Embryonic facial prominence (tissue), 1 donor: ENCODE results near the gene LACRT.

Experiments used
- DNase-seq: peaks from one replicate; pipeline ENCODE4 v3.0.0-alpha.2; 2016; ENCODE audit errors: extremely low spot score

LACRT gene

DNA sequence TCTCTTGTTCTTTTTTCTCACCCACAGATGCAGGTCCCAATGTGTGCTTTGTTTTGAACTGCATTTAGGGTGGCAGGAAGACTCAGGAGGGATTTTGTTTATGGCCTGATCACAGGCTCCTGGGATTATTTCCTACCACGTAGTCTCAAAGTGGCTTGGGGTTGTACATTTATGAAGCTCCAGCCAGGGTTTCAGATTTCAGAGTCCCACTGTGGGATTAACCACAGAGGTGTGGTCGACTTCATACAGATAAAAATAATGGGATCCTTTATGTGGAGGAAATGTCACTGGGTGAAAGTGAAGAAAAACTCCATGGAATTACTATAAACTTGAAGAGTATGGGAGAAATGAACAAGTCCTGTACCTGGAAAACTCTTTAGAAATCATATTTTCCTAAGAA, 32.0 kb downstream of the LACRT start:
- no peak for DNase-seq

DNA sequence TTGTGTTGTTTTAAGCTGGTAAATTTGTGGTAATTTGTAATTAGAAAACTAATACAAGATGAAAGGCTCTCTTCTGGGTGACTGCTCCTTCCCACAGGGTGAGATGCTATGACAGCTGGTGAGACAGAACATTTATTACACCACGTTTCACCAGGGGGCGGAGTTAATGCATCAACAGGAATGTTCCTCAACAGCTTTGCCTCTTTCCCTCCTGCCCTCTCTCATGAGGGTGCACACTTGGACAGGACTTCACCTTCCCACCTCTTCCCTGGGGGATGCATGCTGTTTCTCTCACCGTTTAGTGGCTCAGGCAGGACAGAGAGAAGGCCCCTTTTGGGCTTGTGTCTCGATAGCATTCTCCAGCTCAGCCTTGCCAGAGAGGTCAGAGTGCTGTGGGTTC, 32.9 kb downstream of the LACRT start:
- no peak for DNase-seq

DNA sequence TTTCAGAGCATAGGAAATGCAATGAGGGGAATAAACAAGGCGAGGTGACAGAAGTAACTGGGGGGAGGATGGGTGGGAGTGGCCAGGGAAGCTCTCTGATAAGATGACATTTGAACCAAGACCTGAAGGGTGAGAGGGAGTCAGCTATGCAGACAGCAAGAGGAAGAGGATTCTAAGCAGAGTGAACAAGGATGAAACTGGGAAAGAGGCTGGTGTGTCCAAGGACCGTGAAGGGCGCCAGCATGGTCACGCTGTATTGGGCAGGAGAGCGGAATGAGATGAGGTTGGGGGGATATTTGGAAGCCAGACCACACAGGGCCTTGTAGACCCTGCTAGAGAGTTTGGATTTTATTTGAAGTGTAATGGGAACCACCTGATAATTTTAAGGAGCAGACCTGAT, 35.7 kb downstream of the LACRT start:
- no peak for DNase-seq

DNA sequence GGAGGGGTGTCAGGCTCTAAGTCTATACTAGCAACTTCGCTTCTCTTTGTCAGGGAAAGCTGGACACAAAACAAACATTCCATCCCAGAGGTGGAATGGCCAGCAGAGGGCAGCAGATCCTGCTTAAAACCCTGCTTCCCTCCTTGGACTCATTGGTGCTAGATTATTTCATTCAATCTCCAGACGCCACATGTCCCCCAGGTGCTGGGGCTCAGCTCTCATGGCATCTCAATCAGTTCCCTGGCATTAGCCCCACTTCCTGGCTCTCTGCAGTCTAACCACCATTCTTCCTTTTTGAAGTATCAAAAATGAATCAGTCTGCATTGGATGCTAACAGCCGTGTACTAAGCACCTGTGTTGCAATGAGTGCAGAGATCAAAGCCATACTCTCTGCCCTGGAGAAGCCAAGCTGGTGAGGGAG, 38.2 kb downstream of the LACRT start:
- no peak for DNase-seq

DNA sequence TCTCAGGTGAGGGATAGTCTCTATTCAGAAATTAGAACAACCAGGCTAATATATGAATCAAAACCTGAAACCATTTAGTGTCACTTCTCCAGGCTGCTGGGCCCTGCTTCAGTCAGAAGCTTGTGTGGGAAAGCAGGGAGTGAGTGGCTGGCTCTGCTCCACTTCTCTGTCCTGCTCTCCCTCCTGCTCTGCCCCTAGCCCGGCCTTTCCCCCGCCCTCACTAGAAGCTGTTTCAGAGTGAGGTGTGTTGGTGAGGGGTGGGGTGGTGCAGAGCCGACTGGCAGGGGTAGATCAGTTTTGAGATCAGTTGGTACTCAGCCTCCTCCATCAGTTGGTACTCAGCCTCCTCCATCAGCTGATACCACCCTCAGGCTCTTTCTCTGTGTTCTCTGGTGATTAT, 39.2 kb downstream of the LACRT start:
- no peak for DNase-seq

DNA sequence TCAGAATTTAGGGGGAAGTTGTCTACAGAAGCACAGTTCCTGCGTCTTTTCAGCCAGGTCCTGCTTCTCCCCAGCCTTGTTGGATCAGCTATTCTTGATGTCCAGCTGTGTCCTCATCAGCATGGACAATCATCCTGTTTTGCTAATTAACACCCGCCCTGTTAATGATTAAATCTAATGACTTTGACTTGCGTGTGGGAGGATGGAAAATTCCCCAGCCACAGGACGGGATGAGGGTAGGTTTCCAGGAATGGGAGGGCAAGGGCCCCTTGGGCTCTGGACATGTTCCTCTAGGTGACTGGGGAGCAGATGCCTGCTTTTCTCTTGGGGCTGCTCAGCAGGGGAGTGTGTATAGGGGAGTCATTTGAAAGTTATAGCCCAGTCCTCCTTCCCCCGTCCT, 41.0 kb downstream of the LACRT start:
- DNase-seq = no peak

DNA sequence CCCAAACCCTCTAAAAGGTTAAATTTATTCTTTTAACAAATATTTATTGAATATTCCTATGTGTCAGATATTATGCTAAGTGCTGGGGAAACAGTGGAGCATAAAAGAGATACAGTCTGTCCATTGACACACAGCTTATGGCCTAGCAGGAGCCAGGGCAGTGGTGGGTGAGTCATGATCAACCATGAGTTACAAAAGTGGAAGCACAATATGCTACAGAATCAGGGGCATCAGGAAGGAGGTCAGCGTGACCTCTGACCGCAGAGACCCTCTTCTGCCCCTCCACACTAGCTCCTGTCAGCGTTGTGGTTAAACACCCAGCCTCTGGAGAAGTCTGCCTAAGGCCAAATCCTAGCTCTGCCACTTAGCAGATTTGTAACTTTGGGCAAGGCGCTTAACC, 41.6 kb downstream of the LACRT start:
- no peak for DNase-seq

DNA sequence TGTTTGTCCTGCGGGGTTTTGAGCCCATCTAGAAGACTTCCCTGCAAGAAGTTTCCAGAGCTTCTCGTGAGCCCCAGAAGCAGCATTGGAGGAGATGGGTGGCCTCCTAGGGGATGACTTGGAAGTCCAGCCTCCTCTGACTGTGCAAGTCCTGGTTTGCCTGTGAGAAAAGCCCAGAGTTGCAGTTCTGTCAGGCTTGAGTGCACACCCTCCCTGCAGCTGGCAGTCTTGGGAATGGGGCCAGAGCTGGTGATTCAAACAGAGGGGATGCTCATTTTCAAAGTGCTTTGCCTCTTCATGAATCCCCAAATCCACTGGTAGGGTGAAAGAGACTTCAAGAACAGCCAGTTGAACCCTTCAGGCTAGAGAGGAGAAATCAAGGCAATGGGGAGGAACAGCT, 42.4 kb downstream of the LACRT start:
- no peak for DNase-seq

DNA sequence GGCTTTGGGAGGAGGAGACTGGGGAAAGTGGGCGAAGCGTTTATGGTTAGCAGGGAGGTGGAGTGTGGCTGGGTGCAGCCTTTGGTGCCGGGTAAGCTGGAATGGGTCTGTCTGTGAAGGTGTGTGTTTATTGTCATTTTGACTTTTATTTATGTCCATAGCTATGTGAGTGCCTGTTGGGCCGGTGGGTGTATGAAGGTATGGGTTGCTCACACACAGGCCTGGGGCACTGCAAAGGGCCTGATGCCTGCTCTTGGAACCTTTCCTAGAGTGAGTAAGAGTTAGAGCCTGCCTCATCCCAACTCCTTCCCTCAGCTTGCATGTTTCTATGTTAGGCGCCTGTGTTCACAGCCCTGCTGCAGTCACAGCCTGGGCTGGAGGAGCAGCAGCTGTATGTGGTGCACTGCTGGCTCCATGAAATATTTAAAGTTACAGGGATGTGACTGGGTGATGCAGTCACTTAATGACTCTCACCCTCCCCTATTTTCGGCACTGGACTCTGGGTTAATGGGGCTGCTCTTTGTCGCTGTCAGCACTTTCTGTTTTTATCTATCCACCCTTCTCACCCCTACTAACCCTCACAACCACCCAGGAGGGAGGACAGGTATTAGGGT, 43.6 kb downstream of the LACRT start:
- no peak for DNase-seq

DNA sequence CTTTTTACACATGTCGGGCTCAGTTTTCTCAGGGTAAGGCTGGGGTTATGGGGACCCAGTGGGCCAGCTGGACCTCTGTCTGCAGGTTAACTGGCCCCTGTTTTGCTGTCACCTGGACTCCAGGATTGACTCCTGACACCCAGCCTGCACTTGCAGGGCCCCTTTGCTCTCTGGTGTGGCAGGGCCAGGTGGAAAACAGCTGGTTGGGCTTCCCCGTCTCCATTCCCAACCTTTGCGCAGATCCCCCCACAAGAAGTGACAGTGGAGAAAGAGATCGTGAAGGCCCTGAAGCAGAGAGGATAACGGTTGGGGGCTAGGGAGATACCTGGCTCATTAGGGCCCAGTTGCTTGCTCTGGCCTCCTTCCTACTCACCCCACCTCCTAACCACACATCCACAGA, 44.7 kb downstream of the LACRT start:
- no peak for DNase-seq

DNA sequence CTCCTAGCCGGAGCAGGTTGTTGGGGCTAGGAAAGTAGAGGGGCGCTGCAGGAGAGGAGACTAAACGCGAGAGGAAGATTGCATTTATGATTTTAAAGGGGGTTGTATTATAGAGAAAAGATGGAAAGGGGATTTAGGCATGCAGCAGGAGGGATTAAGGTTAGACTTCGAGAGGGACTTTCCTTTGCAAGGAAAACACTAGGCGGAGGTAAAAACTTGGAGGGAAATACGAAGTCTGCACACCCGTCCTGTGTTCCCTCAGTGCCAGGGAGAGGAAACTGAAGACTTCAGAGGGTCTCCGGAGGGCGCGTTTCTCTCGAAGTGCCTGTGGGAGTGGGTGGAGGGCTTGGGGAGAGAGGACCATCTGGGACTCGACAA, 45.8 kb downstream of the LACRT start:
- DNase-seq = no peak

DNA sequence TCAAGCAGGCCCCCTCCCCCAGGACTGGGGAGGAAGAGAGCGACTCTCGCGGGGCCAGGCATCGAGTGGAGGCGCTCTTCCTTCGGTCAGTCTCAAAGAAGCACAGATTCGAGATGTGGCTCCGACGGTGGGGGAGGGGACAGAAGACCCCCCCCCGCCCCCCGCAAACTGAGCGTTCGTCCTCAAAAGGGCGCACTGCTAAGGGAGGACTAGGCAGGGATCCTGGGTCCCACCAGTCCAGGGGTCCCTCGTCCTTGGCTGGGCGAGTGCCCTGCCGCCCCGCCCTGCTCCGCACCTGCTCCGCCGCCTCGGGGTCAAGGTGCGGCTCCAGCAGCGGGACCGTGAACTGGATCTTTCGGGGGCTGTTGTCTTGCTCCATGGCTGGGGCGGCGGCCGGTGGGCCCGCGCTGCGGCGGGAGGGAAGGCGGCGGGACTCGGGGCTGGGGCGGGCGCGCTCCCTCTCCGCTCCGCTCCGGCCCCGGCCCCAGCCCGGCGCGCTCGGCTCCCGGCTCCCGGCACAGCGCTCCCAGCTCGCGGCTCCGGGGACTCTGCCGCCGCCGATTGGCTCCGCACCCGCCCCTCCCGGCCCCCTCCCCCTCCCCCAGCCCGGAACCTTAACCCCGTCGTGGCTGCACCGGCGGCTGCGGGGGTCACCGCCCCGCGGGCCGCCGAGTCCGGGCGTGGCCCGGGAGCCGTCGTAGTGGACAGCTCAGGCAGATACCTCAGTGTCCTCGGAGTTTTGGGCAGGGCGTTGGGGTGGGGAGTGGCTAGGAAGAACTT, 46.4 kb downstream of the LACRT start, which contains the start of gene PPP1R1A:
Gene PPP1R1A, minus strand, starts transcription at position 550 of the 780 bp plus-strand sequence. Its CDS starts 171 bp downstream, at position 379.
- no peak for DNase-seq

DNA sequence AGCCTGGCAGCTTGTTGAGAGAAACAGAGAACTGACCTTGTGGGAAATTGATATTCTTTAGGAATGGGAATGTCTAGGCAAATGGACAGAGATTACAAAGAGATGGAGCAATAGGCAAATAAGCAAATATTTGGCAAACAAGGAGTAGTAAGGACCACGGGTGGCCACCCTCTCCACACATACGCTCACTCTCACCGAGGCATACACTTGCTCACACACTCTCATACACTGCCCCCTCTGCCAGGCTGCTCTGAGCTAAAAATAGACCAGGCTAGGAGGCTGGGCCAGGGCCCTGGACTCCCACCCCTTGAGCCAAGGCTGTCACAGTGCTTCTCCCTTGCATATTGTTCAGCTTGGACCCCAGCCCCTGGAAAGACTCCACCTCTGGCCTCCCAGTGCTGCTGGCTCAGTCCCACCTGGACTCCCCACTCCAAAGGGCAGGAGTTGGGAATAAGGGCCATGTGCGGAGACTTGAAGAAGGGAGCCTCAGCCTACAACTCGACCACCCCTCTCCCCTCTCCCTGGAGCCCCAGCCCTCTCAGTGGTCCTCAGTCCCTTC, 47.3 kb downstream of the LACRT start:
- DNase-seq = no peak

DNA sequence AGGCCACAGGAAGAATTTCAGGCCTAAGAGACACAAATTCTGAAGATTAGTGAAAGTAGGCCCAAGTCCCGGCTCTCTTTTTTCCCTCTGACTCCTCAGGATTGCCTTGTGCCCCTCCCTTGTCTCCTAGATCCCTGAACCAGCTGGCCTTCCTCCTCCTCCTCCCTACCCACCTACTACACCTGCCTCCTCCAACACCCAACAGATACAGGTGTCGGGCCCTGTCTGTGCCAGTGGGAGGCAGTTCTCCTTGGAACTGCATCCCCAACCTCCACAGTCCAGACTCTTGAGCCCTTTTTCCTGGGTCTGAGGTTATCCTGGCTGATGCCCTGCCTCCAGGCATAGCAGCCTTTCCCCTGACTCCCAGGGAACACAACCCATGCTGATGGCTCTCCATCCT, 48.1 kb downstream of the LACRT start:
- no peak for DNase-seq

DNA sequence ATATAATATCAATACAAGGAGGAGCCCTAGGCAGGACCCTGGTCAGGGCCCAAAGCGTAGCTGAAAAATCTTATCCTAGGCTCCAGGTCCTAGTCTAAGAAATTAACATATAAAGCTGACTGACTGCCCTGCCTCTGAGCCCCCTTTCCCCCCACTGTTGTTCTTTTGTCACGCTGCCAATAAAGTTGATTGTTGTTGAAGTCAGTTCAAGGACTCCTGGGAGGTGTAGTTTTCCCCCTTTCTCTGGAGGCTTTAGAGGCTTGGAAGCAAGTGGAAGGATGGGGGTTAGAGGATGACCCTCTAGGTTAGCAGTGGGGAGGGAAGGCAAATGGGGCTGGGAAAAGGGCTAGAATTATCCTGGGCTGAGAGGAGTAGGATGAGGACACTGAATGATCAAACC, 49.5 kb downstream of the LACRT start:
- no peak for DNase-seq

DNA sequence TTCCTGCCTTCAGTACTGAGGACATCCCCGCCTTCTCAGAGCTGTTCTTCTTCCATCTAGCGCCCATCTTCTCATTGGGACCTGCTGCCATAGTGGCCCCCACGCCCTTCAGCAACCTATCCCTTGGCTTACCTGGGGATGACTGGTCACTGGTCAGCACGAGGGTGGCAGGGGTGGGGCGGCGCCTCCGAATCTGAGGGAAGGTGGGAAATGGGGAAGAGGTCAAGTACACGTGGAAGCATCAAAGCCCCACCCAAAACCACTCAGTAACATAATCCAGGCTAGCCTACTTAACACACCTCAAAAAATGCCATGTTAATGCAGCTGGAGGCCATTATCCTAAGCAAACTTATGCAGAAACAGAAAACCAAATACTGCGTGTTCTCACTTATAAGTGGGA, 50.6 kb downstream of the LACRT start:
- no peak for DNase-seq

DNA sequence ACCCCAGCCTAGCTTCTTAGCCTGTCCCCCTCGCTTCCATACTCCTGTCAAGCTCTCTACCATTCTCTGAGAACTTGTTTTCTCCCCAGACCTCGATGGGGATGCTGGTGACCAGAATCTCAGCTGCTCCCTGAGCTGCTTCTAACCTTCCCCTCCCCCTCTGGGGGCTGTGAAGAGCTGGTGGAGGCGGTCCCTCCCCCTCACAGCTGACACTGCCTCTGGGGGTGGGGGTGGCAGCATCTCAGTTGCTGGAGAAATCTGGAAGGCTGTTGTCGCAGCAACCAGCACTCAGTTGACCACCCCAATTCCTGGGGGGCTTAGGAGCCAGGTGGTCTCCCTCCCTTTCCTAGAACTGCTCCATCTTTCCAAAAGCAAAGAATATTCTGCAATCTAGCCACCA, 51.0 kb downstream of the LACRT start:
- DNase-seq = no peak

DNA sequence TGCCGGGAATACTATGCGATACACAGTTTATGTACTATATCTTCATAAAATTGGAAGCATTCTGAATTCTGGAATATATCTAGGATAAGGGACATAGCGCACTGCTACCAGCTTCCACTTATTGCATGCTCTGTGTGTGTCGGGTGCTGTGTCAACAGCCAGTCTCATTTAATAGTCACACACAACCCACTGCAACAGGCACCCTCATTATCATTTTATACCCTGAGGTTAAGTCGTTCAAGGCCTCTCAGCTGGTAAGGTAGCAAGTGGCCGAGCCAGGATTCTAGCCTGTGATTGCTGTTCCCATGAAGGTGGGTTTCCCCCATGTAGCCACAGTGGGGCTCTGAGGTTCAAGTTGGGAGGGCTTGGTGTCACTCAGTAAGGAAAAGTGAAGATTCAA, 53.3 kb downstream of the LACRT start:
- DNase-seq = no peak
